ENCODE data around the gene ESRRA.
"Not testable (repeated sequence)": the region's sequence is repeated elsewhere in the genome, so short reads cannot be mapped to it uniquely, and the experiment has no call there.

ESRRA gene

GRCh38 chr11:64292460-64293254 lies 12.7 kb upstream of the ESRRA start:
- no peak for DNase-seq

DNA sequence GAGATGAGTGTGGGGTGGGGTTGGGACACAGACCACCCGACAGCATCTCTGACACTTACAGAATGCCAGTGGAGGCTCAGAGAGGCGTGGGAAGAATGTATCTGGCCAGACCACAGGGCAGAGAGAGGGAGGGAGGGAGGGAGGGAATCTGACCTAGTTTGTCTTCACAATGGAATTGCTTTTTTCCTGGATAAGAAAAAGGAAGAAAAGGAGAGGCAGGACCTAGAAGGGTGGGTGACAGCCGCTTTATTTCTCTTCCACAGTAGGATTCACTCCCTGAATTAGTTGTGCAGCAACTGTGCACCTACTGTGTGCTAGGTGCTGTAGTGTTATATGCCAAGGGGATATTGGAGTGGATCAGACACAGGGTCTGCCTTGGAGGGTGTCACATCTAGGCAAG lies 10.6 kb upstream of the ESRRA start:
- DNase-seq, result no peak

- no peak for DNase-seq
Observed at GRCh38 chr11:64295760-64296159, 9.6 kb upstream of the ESRRA start.

- DNase-seq, result no peak
Observed at GRCh38 chr11:64296236-64296635, 9.1 kb upstream of the ESRRA start.

GRCh38 chr11:64296830-64297698 lies 8.3 kb upstream of the ESRRA start:
- no peak for DNase-seq

- DNase-seq, result no peak
Observed at GRCh38 chr11:64297699-64298358, 7.5 kb upstream of the ESRRA start.

GRCh38 chr11:64298966-64299846 lies 6.1 kb upstream of the ESRRA start:
- no peak for DNase-seq

DNA sequence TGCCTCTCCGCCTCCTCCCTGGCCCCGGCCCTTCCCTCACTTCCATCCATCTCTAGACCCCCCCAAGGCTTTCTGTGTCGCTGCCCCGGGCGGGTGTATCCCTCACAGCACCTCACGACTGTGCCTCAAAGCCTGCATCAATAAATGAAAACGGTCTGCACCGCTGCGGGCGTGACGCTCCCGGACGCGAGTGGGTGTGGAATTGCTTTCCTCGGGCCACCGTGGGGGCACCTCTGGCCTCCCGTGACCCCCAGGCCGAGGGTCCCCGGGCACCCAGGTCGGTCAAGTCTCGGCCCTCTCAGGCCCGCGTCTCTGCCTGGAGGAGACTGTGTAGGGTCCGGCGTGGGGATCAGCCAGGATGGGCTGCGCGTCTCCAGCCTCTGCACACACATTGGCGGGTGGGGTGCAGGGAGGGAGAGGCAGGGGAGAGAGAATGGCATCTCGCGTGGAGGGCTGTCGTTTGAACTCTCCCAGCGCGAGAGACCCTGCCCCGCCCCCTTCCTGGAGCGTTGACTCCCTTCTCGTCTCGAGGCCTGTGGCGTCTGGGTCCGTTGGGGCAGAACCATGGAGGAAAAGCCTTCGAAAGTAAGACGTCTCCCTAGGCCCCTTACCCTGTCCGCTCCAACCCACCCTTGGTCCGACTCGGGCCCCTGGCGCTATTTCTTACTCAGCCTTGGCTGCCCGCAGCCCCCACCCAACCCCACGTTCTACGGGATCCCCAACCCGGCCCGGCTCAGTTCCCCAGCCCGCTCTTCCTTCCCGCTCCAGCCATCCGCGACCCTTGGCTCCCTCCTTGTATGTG lies 5.3 kb upstream of the ESRRA start, which contains the start of gene CATSPERZ:
Gene CATSPERZ, plus strand, starts transcription at position 512 of the 802 bp plus-strand sequence. Its CDS starts 53 bp downstream, at position 565.
- no peak for DNase-seq

DNA sequence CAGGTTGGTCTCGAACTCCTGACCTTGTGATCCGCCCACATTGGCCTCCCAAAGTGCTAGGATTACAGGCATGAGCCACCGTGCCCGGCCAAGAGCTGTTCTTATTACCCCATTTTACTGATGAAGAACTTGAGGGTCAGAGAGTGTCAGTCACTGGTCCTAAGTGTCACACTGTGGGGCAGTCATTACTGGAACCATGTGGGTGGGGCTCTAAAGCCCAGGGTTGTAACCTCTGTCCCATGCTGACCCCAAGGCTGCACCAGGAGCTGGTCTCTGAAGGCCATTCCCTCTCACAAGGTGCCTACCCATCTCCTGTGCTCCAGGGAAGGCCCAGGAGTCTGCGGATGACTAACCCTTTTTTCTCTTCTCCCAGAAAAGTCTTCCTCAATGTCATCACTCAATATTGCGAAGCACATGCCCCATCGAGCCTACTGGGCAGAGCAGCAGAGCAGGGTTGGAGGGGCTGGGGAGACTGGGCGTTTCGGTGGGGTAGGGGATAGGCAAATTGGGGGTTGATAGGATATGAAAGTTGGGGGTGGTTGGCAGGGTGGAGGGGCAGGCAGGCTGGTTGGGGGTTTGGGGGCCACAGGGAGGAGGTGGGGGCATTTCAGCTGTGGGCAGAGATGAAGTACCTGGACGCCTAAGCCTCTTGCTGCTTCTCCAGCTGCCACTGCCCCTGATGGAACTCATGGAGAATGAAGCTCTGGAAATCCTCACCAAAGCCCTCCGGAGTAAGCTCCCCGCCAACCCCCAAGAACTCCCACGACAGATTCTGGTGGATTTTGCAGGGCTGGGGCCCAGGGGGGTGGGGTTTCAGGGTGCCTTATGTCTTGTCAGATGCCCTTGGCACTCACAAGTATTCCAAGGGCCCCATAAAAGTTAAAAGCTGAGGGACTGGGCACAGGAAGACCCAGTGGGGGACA lies 2.0 kb upstream of the ESRRA start:
- DNase-seq, result no peak

DNA sequence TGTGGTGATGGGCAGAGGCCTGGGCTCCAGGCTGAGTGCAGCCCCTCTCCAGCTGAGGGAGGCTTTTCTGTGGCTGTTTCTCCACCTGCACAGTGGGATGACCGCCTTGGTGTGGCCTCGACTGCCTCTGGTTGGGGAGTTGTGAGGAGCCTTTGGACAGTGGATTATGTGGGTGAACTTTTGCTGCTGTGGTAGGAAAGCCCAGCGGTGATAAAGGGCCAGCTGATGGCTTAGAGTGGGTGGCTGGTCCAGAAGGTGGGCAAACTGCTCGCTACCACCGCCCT lies 1.4 kb upstream of the ESRRA start:
- DNase-seq, result no peak

DNA sequence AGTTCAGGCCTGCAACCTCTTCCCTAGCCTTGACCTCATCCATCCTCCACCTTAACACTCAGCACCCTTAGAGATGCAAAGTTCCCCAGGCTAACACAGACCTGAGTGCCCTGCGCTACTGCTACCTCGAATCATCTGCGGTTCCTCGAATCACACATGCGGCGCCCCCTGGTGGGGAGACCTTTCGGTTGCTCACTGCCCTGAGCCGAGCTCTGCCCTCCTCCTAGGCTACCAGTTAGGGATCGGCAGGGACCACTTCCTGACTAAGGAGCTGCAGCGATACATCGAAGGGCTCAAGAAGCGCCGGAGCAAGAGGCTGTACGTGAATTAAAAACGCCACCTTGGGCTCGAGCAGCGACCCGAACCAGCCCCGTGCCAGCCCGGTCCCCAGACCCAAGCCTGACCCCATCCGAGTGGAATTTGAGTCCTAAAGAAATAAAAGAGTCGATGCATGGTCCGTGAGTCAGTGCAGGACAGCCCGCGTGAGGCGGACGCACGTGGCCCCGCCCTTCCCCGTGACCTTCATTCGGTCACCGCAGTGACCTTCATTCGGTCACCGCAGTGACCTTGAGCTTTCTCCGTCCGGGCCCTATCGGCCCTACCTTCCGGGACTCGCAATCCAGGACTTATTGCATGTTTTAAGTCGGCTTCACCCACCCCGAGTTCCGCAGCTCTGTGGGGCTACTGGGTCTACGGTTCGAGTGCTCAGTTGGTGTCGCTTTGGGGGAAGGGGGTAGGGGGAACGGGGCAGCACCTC lies 830 bp upstream of the ESRRA start:
- peak; percentile 84 for DNase-seq

- peak; percentile 41 for DNase-seq
Observed at GRCh38 chr11:64305691-64306562, 603 bp downstream of the ESRRA start.

- DNase-seq, result no peak
Observed at GRCh38 chr11:64306563-64306875, 1.2 kb downstream of the ESRRA start.

GRCh38 chr11:64306876-64307622 lies 1.7 kb downstream of the ESRRA start:
- no peak for DNase-seq

DNA sequence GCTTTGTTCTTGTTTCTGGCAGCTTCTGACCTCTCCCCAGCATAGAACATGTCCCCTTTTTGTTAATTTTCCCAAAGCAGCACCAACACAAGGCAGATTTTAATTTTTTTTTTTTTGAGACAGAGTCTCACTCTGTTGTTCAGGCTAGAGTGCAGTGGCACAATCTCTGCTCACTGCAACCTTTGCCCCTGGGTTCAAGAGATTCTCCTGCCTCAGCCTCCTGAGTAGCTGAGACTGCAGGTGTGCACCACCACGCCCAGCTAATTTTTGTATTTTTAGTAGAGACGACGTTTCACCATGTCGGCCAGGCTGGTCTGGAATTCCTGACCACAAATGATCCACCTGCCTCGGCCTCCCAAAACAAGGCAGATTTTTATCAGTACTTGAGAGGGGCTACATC lies 2.5 kb downstream of the ESRRA start:
- DNase-seq, result not testable (repeated sequence)

DNA sequence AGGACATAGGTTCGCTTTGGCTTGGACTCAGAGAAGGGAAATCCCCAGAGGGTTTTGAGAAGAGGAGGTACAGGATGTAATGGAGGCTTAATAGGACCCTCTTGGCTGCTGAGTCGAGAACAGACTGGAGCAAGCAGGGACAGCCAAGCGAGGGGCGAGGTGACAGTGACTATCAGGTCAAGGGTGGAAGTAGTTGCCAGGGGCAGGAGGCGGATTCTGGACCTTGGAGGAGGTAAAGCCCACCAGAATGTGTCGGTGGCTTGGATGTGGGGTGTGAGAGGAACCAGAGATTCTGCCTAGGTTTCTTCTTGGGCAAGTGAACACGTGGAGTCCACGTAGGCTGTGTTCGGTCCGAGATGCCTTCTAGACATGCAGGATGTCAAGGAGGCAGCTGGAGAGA lies 7.6 kb downstream of the ESRRA start:
- no peak for DNase-seq

- no peak for DNase-seq
Observed at GRCh38 chr11:64313491-64314145, 8.3 kb downstream of the ESRRA start.

All from fibroblast of skin of abdomen (primary cell).